H1 (cell line): ENCODE measurements around the gene ABCF2. TPM values are rescaled to one million over a fixed set of nuclear protein-coding genes. Genes with fewer than 3 reads are reported as not detected.

Experiments
- CTCF ChIA-PET: fragments of 300-600 bp; sonication (Branson Sonifier 250); formaldehyde crosslinking; loops from one replicate; lab custom pipeline; 2021; ENCODE audit not compliant: partially characterized antibody; lab: Charles Lee
- POLR2A ChIA-PET: fragments of 300-600 bp; sonication (Branson Sonifier 250); formaldehyde crosslinking; loops from one replicate; lab custom pipeline; 2021; ENCODE audit warnings: inconsistent platforms; ENCODE audit not compliant: partially characterized antibody; lab: Charles Lee
- DNase-seq, 2 experiments: peaks; one replicate each; pipeline versions ENCODE4 v3.0.0 to v3.0.0-alpha.2; 2010 to 2022; ENCODE audit warnings: low spot score in 2 of 2, low read depth in 1 of 2, mixed read lengths in 1 of 2
- FAIRE-seq: peaks from 2 replicates; lab custom pipeline; 2011; peaks lifted over from hg19 to GRCh38; lab: Jason Lieb, UNC
- H2AFZ ChIP-seq: 2 replicates; pipeline ENCODE4 v1.8.1; 2012; ENCODE audit warnings: low read length, inconsistent platforms
- H2AK5ac ChIP-seq: 2 replicates; pipeline ENCODE4 v1.6.1; 2013; ENCODE audit warnings: low read depth, low read length
- H2BK120ac ChIP-seq: replicated peaks from 2 replicates; pipeline ENCODE3; 2013; ENCODE audit warnings: low read depth, low read length, inconsistent platforms
- H2BK12ac ChIP-seq: 2 replicates; pipeline ENCODE4 v1.6.1; 2013; ENCODE audit warnings: low read depth, low read length
- H2BK15ac ChIP-seq: 2 replicates; pipeline ENCODE4 v1.6.1; 2013; ENCODE audit warnings: low read length
- H2BK20ac ChIP-seq: 2 replicates; pipeline ENCODE4 v1.6.1; 2013; ENCODE audit warnings: low read length
- H2BK5ac ChIP-seq: 2 replicates; pipeline ENCODE4 v1.6.1; 2013; ENCODE audit warnings: low read depth, low read length
- H3K14ac ChIP-seq: 2 replicates; pipeline ENCODE4 v1.6.1; 2013; ENCODE audit warnings: inconsistent platforms; ENCODE audit not compliant: insufficient read length
- H3K18ac ChIP-seq: 2 replicates; pipeline ENCODE4 v1.6.1; 2013; ENCODE audit warnings: low read length; ENCODE audit errors: extremely low read depth
- H3K23ac ChIP-seq: 2 replicates; pipeline ENCODE4 v1.6.1; 2013; ENCODE audit warnings: inconsistent platforms; ENCODE audit not compliant: insufficient read length
- H3K23me2 ChIP-seq: 2 replicates; pipeline ENCODE4 v1.6.1; 2013; ENCODE audit warnings: low read depth, low read length
- H3K27ac ChIP-seq: 2 replicates; pipeline ENCODE4 v1.6.1; 2011; ENCODE audit warnings: low read depth, low read length, inconsistent platforms
- H3K27me3 ChIP-seq, 4 experiments: replicated peaks in 1 of 4; 1 replicate in 1 of 4; 2 replicates in 3 of 4; pipeline versions ENCODE4 v1.6.1 to v1.8.1; 2011 to 2013; ENCODE audit warnings: low read length in 3 of 4, mild to moderate bottlenecking in 3 of 4, inconsistent platforms in 2 of 4, mixed read lengths in 2 of 4, moderate library complexity in 1 of 4; ENCODE audit not compliant: control insufficient read depth in 3 of 4, insufficient read depth in 3 of 4; ENCODE audit errors: extremely low read depth in 1 of 4
- H3K36me3 ChIP-seq, 4 experiments: 2 replicates each; pipeline versions ENCODE4 v1.6.1 to v1.8.1; 2011 to 2013; ENCODE audit warnings: mild to moderate bottlenecking in 4 of 4, low read length in 3 of 4, moderate library complexity in 2 of 4, control low read depth in 1 of 4, inconsistent platforms in 1 of 4; ENCODE audit not compliant: insufficient read depth in 4 of 4, control insufficient read depth in 2 of 4
- H3K4ac ChIP-seq: replicated peaks from 2 replicates; pipeline ENCODE3; 2013; ENCODE audit warnings: low read length, low read depth, mixed read lengths, inconsistent platforms; ENCODE audit not compliant: insufficient read length
- H3K4me1 ChIP-seq, 4 experiments: replicated peaks in 1 of 4; 1 replicate in 1 of 4; 2 replicates in 3 of 4; pipeline versions ENCODE4 v1.6.1 to v1.8.1; 2011 to 2013; ENCODE audit warnings: low read length in 3 of 4, inconsistent platforms in 2 of 4, mixed read lengths in 1 of 4; ENCODE audit not compliant: insufficient read depth in 4 of 4, control insufficient read depth in 3 of 4
- H3K4me2 ChIP-seq, 2 experiments: 2 replicates each; pipeline versions ENCODE4 v1.6.1 to v1.8.1; 2011 to 2013; ENCODE audit warnings: low read depth in 2 of 2, low read length in 2 of 2, control low read depth in 1 of 2, inconsistent platforms in 1 of 2, mild to moderate bottlenecking in 1 of 2; ENCODE audit not compliant: insufficient read depth in 1 of 2
- H3K4me3 ChIP-seq, 4 experiments: fragments of 200-600, 300-600 bp in 1 of 4; sonication (generic), shearing (Covaris generic), sonication (Bioruptor Twin) in 1 of 4; 2 replicates each; pipeline versions ENCODE4 v1.5.1 to v1.8.1; 2011 to 2016; ENCODE audit warnings: low read length in 4 of 4, low read depth in 3 of 4, control low read depth in 2 of 4, inconsistent platforms in 2 of 4, mild to moderate bottlenecking in 2 of 4, mixed read lengths in 1 of 4, moderate library complexity in 1 of 4; ENCODE audit not compliant: insufficient read depth in 2 of 4; ENCODE audit errors: extremely low read depth in 1 of 4
- H3K56ac ChIP-seq: replicated peaks from 2 replicates; pipeline ENCODE3; 2013; ENCODE audit warnings: low read depth, mild to moderate bottlenecking, mixed read lengths, low read length, inconsistent platforms; ENCODE audit not compliant: insufficient read length
- H3K79me1 ChIP-seq: 2 replicates; pipeline ENCODE4 v1.6.1; 2013; ENCODE audit warnings: low read depth, low read length, control low read depth
- H3K79me2 ChIP-seq, 2 experiments: 2 replicates each; pipeline versions ENCODE4 v1.6.1 to v1.8.1; 2012 to 2013; ENCODE audit warnings: low read length in 2 of 2, mild to moderate bottlenecking in 2 of 2, inconsistent platforms in 1 of 2; ENCODE audit not compliant: insufficient read depth in 2 of 2, control insufficient read depth in 1 of 2
- H3K9ac ChIP-seq, 4 experiments: replicated peaks in 1 of 4; 1 replicate in 1 of 4; 2 replicates in 3 of 4; pipeline versions ENCODE4 v1.6.1 to v1.8.1; 2011 to 2013; ENCODE audit warnings: low read depth in 3 of 4, low read length in 3 of 4, control low read depth in 2 of 4, mild to moderate bottlenecking in 2 of 4, moderate library complexity in 2 of 4, inconsistent platforms in 1 of 4; ENCODE audit errors: extremely low read depth in 1 of 4
- H3K9me3 ChIP-seq, 2 experiments: 2 replicates each; pipeline versions ENCODE4 v1.6.1 to v1.8.1; 2012 to 2013; ENCODE audit warnings: mild to moderate bottlenecking in 2 of 2, moderate library complexity in 2 of 2, control low read depth in 1 of 2, inconsistent platforms in 1 of 2, low read depth in 1 of 2, low read length in 1 of 2, mixed read lengths in 1 of 2; ENCODE audit not compliant: insufficient read depth in 2 of 2
- H4K20me1 ChIP-seq, 2 experiments: replicated peaks in 1 of 2; 2 replicates each; pipeline versions ENCODE3 to v1.8.1; 2011 to 2013; ENCODE audit warnings: inconsistent platforms in 2 of 2, low read length in 2 of 2, mild to moderate bottlenecking in 1 of 2; ENCODE audit not compliant: insufficient read depth in 2 of 2, control insufficient read depth in 1 of 2
- H4K5ac ChIP-seq: 2 replicates; pipeline ENCODE4 v1.6.1; 2013; ENCODE audit warnings: low read length, low read depth, mixed read lengths, inconsistent platforms; ENCODE audit not compliant: insufficient read length
- H4K8ac ChIP-seq: 2 replicates; pipeline ENCODE4 v1.8.0; 2013; ENCODE audit warnings: mild to moderate bottlenecking, moderate library complexity, low read length, inconsistent platforms; ENCODE audit not compliant: insufficient read depth; ENCODE audit errors: extremely low read depth
- H4K91ac ChIP-seq: replicated peaks from 2 replicates; pipeline ENCODE3; 2013; ENCODE audit warnings: low read length, mixed read lengths, inconsistent platforms; ENCODE audit not compliant: insufficient read length
- CREB1 ChIP-seq: IDR thresholded peaks from 2 replicates; pipeline ENCODE4 v1.6.1; 2012; ENCODE audit warnings: inconsistent platforms
- JUN ChIP-seq: IDR thresholded peaks from 2 replicates; pipeline ENCODE4 v1.6.1; 2011; ENCODE audit warnings: low read depth, mild to moderate bottlenecking, improper control_type of control experiment, low read length
- KDM4A ChIP-seq: IDR thresholded peaks from one replicate; pipeline ENCODE4 v1.7.1; 2012; ENCODE audit warnings: low read depth, mild to moderate bottlenecking, moderate library complexity, low read length, inconsistent platforms; ENCODE audit not compliant: severe bottlenecking
- MAFK ChIP-seq: IDR thresholded peaks from 2 replicates; pipeline ENCODE4 v1.6.1; 2012; ENCODE audit warnings: low read depth, mild to moderate bottlenecking, improper control_type of control experiment, low read length
- SIRT6 ChIP-seq: IDR thresholded peaks from one replicate; pipeline ENCODE4 v1.7.1; 2012; ENCODE audit warnings: low read length, inconsistent platforms
- TAF1 ChIP-seq: IDR thresholded peaks from 2 replicates; pipeline ENCODE4 v1.6.1; 2011; ENCODE audit warnings: mild to moderate bottlenecking, low read depth, low read length
- TEAD4 ChIP-seq: IDR thresholded peaks from 2 replicates; pipeline ENCODE4 v1.6.1; 2012; ENCODE audit warnings: low read depth, low read length, inconsistent platforms, mixed read lengths
- WGBS, 2 experiments: shearing (Covaris generic) in 1 of 2; methylation state at CpG; one replicate each; pipeline versions ENCODE4 v1.1.6 to v1.1.7; 2013 to 2015; ENCODE audit warnings: low lambda C conversion rate in 2 of 2, mixed read lengths in 2 of 2, inconsistent platforms in 1 of 2, low coverage in 1 of 2, missing lambda C conversion rate in 1 of 2; ENCODE audit not compliant: insufficient replicate concordance in 2 of 2, insufficient coverage in 1 of 2, insufficient read length in 1 of 2; ENCODE audit errors: extremely low coverage in 1 of 2, missing lambda C conversion rate in 1 of 2; 5-methylcytosine and 5-hydroxymethylcytosine counted together
- polyA plus RNA-seq, 7 experiments: library from polyadenylated mRNA; depleted of rRNA in 3 of 7; stranded (reverse) in 5 of 7; unstranded in 2 of 7; fragments of >200 nt in 5 of 7; fragments of 200-250 nt in 2 of 7; gene quantifications; 1 replicate in 5 of 7; 2 replicates in 1 of 7; 4 replicates in 1 of 7; pipeline versions ENCODE4 v1.2.1 to v1.2.3, GENCODE V29; 2011 to 2013; ENCODE audit warnings: missing spikeins in 2 of 7, mixed read lengths in 2 of 7
- total RNA-seq: library from RNA; stranded (reverse); fragmentation: NEBNext Ultra II Directional; extraction: Animal tissue kit (Norgen Biotek cat#: 25700); gene quantifications from 2 replicates; pipeline ENCODE4 v1.2.1, GENCODE V29; 2021

ABCF2 gene
- total and polyA plus RNA-seq, 2 of the 8 experiments (the other 6 are each of a cell fraction or from before 2014, with no cell fraction given): 28.0 to 55.0 TPM

GRCh38 chr7:151194188-151194587 is 32.8 kb downstream of the ABCF2 start:
- no peak overlapping the region for H3K18ac ChIP-seq
- H4K5ac ChIP-seq: no peak overlapping the region
- no peak overlapping the region for H3K4ac ChIP-seq
- FAIRE-seq (no peak), DNase-seq (no peak)
- H3K9ac ChIP-seq: no peak overlapping the region; a peak in 1 of 7 replicates
- H3K79me2 ChIP-seq: no peaks in the 10 kb centered on the region
- peaks cover 5% of the 10 kb centered on the region; the same call in 1 of the 2 replicates for H3K23me2 ChIP-seq
- no peak overlapping the region for H3K27ac ChIP-seq
- H3K4me3 ChIP-seq: no peak overlapping the region
- H3K36me3 ChIP-seq: no peaks in the 10 kb centered on the region
- no peaks in the 10 kb centered on the region for H4K20me1 ChIP-seq
- no peak overlapping the region for H2BK20ac ChIP-seq
- H2AFZ ChIP-seq: no peak overlapping the region
- POLR2A ChIA-PET: interaction anchor here (1.6 kb wide), 1 partner anchor 17 kb away, joined by 5 read pairs; no protein-coding TSS in a partner anchor
- no peak overlapping the region for H3K56ac ChIP-seq
- no peak overlapping the region for H2BK120ac ChIP-seq
- H4K8ac ChIP-seq: peak overlapping the region; percentile 86; the same call in 1 of the 2 replicates
- H2BK5ac ChIP-seq: no peak overlapping the region
- no peak overlapping the region for H3K23ac ChIP-seq
- H3K9me3 ChIP-seq: no peaks in the 10 kb centered on the region
- H3K79me1 ChIP-seq: no peaks in the 10 kb centered on the region
- H3K4me2 ChIP-seq: no peak overlapping the region
- H3K4me1 ChIP-seq: peaks cover 0 to 6% (median 2%) of the 10 kb centered on the region in 4 experiments; a peak in 2 of 7 replicates
- no peak overlapping the region for H4K91ac ChIP-seq
- no peak overlapping the region for H2BK12ac ChIP-seq
- no peak overlapping the region for H2BK15ac ChIP-seq
- H3K14ac ChIP-seq: no peak overlapping the region
- CTCF ChIA-PET: interaction anchor here (0.8 to 2.3 kb wide), 10 partner anchors 11 to 147 kb away, joined by 3 to 7 read pairs (median 4); no protein-coding TSS in a partner anchor
- peaks cover 0 to 13% (median 0%) of the 10 kb centered on the region in 4 experiments; a peak in 2 of 7 replicates for H3K27me3 ChIP-seq
- H2AK5ac ChIP-seq: no peak overlapping the region; the same call in 1 of the 2 replicates
- 81% methylated on average over 7 of the region's 7 CpGs; no CpG with 5 or more reads in 1 of the 2 experiments for WGBS, 2 experiments
- TF ChIP-seq TEAD4: no peak
- no peak for TF ChIP-seq TAF1
- no peak for TF ChIP-seq JUN
- no peak for TF ChIP-seq MAFK
- no peak for TF ChIP-seq CREB1
- no peak for TF ChIP-seq SIRT6
- no peak for TF ChIP-seq KDM4A
